ENCODE measurements around the gene SLC3A2.

SLC3A2 gene

GRCh38 chr11:62926680-62927455, 46.2 kb downstream of the SLC3A2 start:
- H3K27ac ChIP-seq = no peak overlapping the region
- TF ChIP-seq, protein P1, sequence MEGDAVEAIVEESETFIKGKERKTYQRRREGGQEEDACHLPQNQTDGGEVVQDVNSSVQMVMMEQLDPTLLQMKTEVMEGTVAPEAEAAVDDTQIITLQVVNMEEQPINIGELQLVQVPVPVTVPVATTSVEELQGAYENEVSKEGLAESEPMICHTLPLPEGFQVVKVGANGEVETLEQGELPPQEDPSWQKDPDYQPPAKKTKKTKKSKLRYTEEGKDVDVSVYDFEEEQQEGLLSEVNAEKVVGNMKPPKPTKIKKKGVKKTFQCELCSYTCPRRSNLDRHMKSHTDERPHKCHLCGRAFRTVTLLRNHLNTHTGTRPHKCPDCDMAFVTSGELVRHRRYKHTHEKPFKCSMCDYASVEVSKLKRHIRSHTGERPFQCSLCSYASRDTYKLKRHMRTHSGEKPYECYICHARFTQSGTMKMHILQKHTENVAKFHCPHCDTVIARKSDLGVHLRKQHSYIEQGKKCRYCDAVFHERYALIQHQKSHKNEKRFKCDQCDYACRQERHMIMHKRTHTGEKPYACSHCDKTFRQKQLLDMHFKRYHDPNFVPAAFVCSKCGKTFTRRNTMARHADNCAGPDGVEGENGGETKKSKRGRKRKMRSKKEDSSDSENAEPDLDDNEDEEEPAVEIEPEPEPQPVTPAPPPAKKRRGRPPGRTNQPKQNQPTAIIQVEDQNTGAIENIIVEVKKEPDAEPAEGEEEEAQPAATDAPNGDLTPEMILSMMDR (conservative IDR thresholded peaks at IDR 0.05) = no peak

DNA sequence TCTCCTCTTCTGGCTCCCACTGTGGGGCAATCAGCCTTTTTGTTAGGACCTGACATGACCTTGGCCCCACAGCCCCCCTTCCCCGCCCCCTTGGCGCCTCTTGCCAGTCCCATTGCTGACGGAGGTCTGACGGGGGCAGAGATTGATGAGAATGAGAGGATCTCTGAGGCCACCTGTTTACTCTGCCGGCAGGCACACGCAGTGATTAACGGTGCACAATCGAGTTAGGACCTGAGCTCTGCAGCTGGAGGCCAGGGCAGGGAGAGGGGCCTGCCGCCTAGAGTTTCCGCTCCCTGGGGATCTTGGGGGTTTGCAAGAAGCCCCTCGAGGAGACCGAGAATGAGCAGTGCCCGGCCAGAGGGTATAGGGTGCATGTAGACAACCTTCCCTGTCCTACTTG, 47.3 kb downstream of the SLC3A2 start:
- TF ChIP-seq, protein P1 (conservative IDR thresholded peaks at IDR 0.05) = no peak
- H3K27ac ChIP-seq = no peak overlapping the region

- no peak overlapping the region for H3K27ac ChIP-seq
- TF ChIP-seq, protein P1 (conservative IDR thresholded peaks at IDR 0.05) = no peak
Observed at GRCh38 chr11:62930157-62930556, 49.5 kb downstream of the SLC3A2 start.

DNA sequence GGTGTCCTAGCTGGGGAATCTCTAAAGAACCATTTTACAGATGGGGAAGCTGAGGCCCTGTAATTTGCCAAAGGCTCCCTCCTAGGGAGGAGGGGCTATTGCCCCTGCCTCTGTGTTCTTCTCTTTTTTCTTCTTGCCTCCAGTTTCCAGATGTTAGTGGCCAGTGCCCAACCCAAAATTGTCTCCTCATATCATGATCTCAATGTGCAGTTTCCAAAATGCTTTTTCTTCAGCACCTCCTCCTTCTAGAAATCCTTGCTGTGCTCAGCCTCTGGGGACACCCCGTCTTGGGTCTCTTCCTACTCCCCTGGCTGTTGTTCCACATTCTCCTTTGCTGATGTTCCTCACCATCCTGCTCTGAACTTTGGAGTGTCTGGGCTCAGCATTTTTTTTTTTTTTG, 50.0 kb downstream of the SLC3A2 start:
- TF ChIP-seq, protein P1 (conservative IDR thresholded peaks at IDR 0.05) = no peak
- H3K27ac ChIP-seq = no peak overlapping the region

DNA sequence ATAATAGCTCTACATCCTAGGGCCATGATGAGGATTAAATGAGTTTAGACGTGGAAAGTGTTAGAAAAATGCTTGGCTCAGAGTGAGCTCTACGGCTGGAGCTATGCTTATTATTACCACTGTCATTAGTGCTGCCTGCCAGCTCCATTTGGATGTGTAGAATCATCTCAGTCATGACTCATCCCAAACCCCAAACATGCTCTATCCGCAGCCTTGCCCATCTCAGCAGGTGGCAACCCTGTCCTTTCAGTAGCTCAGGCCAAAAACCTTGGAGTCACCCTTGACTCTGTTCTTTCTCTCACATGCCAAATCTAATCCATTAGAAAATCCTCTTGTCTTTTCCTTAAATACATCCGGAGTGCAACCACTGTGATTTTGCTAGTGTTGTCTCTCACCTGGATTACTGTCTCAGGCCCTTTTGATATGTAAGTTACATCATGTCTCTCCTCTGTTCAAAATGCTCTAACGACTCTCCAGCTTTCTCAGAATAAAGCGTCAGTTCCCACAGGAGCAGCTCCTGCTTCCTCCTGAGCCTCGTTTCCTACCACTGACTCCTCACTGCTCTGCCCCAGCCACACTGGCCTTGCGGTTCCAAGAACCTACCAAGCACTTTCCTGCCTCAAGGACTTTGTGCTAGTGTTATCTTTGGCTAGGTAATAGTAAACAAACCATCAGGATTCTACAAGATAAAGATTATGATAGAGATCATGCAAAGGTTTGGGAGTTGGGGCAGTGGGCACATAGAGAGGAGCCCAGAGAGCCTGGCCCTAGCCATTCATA, 51.0 kb downstream of the SLC3A2 start:
- TF ChIP-seq, protein P1 (conservative IDR thresholded peaks at IDR 0.05) = no peak

DNA sequence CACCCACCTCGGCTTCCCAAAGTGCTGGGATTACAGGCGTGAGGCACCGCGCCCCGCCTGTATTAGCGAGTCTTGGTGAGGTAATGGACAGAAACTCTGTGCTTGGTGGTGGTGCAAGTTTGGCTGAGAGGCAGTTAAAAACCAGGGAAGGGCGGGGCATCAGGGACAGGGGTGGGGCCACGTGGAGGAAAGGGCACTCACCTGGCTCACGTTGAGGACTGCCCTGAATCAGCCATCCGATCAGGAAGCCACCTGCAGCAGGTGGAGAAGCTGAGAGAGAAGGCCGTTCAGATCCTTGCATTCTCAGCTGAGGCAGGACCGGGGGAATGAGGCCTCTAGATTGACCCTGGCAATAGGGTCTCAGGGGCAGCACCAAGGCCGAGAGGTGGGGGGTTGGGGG, 52.6 kb downstream of the SLC3A2 start:
- H3K27ac ChIP-seq = no peak overlapping the region
- TF ChIP-seq, protein P1 (conservative IDR thresholded peaks at IDR 0.05) = no peak

More for the DNA sequence above, 51.0 kb downstream of the SLC3A2 start:
- H3K27ac ChIP-seq = no peak overlapping the region

GRCh38 chr11:62933750-62934495, 53.2 kb downstream of the SLC3A2 start:
- no peak overlapping the region for H3K27ac ChIP-seq
- TF ChIP-seq, protein P1 (conservative IDR thresholded peaks at IDR 0.05) = no peak
